ENCODE data around the gene TAF11L7.
"Not testable (repeated sequence)": the region's sequence is repeated elsewhere in the genome, so short reads cannot be mapped to it uniquely, and the experiment has no call there.

Gene TAF11L7

DNA sequence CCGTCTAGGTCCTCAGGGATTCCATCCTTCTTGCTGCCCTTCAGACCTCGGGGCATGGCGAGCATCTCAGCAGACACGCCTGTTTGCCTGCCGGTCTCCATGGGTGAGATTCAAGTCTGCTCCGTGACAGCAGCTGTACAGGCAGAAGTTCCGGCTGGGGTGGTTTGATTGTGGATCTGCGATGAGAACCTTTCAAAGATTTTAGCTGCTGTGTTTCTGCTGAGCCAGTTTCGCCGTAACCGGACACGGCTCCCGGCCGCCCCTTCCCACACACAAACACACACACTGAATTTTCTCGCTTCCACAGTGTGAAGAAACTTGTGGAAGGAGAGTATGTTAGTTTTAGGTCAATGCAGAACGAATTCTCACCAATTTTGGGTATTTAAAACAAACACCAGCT is at the start of gene TAF11L7:
TSS of gene TAF11L7 (minus strand) at position 101 of the 400 bp plus-strand sequence.
- not testable (repeated sequence) for DNase-seq

DNA sequence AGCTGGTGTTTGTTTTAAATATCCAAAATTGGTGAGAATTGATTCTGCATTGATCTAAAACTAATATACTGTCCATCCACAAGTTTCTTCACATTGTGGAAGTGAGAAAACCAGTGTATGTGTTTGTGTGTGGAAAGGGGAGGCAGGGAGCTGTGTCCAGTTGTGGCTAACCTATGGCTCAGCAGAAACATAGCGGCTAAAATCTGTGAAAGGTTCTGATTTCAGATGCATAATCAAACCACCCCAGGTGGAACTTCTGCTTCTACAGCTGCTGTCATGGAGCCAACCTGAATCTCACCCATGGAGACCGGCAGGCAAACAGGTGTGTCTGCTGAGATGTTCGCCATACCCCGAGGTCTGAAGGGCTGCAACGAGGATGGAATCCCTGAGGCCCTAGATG is 48.6 kb upstream of the TAF11L7 start, which contains the start of gene TAF11L14:
TSS of gene TAF11L14 (plus strand) at position 301 of the 400 bp plus-strand sequence.
- no peak for DNase-seq

GRCh38 chr5:17631788-17632187 is 46.2 kb upstream of the TAF11L7 start, which contains the start of gene TAF11L13:
TAF11L13 (plus strand) TSS chr5:17632088.
- DNase-seq = not testable (repeated sequence)

GRCh38 chr5:17625686-17626085 is 40.1 kb upstream of the TAF11L7 start:
- no peak for DNase-seq

- DNase-seq = no peak
Observed at GRCh38 chr5:17620627-17621026, 35.1 kb upstream of the TAF11L7 start.

GRCh38 chr5:17619354-17619753 is 33.8 kb upstream of the TAF11L7 start:
- no peak for DNase-seq

GRCh38 chr5:17614872-17615605 is 29.5 kb upstream of the TAF11L7 start:
- DNase-seq = no peak

DNA sequence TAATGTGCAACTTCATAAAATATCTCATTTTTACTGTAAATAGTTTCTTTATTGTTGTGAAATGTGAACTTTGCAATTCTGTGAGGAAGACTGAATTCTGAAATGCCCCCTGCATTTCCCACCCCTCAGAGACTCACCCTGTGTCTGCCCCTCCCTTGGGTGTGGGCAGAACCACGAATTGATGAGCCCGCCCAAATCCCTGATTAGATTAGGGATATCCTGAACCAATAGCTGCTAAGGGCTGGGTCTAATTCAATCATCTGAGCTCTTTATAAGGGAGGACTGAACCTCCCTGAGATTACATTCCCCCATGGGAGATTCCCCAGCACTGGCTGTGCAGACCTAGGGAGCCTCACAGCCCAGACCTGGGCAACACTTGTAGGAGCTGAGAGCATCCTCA is 24.5 kb upstream of the TAF11L7 start, which contains the start of gene TAF11L12:
TSS of gene TAF11L12 (plus strand) at position 301 of the 400 bp plus-strand sequence.
- not testable (repeated sequence) for DNase-seq

DNA sequence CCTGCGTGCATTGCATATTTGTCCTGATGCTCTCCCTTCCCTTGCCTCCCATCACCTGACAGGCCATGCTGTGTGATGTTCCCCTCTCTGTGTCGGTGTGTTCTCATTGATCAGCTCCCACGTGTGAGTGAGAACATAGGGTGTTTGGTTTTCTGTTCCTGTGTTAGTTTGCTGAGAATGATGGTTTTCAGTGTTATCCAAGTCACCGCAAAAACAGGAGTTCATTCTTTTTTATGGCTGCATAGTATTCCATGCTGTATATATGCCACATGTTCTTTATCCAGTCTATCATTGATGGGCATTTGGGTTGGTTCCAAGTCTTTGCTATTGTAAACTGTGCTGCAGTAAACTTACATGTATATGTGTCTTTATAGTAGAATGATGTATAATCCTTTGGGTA is 21.9 kb upstream of the TAF11L7 start:
- not testable (repeated sequence) for DNase-seq

DNA sequence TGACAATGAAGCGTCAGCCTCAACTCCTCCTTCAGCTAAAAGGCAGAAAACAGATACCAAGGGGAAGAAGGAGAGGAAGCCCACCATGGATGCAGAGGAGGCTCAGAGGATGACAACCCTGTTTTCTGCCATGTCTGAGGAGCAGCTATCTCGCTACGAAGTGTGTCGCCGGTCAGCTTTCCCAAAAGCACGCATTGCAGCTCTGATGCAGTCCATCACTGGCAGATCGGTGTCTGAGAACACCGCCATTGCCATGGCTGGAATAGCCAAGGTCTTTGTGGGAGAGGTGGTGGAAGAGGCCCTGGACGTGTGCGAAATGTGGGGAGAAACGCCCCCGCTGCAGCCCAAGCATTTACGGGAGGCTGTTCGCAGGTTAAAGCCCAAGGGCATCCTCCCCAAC is 19.4 kb upstream of the TAF11L7 start:
- no peak for DNase-seq

GRCh38 chr5:17603880-17604279 is 18.3 kb upstream of the TAF11L7 start, which contains the start of gene TAF11L11:
TAF11L11 (plus strand) TSS chr5:17604183.
- DNase-seq = not testable (repeated sequence)

DNA sequence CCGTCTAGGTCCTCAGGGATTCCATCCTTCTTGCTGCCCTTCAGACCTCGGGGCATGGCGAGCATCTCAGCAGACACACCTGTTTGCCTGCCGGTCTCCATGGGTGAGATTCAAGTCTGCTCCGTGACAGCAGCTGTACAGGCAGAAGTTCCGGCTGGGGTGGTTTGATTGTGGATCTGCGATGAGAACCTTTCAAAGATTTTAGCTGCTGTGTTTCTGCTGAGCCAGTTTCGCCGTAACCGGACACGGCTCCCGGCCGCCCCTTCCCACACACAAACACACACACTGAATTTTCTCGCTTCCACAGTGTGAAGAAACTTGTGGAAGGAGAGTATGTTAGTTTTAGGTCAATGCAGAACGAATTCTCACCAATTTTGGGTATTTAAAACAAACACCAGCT is 12.2 kb upstream of the TAF11L7 start, which contains the start of gene TAF11L10:
TSS of gene TAF11L10 (minus strand) at position 101 of the 400 bp plus-strand sequence.
- not testable (repeated sequence) for DNase-seq

DNA sequence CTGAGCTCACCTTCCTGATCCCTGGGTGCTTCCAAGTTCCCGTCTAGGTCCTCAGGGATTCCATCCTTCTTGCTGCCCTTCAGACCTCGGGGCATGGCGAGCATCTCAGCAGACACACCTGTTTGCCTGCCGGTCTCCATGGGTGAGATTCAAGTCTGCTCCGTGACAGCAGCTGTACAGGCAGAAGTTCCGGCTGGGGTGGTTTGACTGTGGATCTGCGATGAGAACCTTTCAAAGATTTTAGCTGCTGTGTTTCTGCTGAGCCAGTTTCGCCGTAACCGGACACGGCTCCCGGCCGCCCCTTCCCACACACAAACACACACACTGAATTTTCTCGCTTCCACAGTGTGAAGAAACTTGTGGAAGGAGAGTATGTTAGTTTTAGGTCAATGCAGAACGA is 8.7 kb upstream of the TAF11L7 start, which contains the start of gene TAF11L9:
TSS of gene TAF11L9 (minus strand) at position 140 of the 400 bp plus-strand sequence.
- DNase-seq = not testable (repeated sequence)

DNA sequence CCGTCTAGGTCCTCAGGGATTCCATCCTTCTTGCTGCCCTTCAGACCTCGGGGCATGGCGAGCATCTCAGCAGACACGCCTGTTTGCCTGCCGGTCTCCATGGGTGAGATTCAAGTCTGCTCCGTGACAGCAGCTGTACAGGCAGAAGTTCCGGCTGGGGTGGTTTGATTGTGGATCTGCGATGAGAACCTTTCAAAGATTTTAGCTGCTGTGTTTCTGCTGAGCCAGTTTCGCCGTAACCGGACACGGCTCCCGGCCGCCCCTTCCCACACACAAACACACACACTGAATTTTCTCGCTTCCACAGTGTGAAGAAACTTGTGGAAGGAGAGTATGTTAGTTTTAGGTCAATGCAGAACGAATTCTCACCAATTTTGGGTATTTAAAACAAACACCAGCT is 5.3 kb upstream of the TAF11L7 start, which contains the start of gene TAF11L8:
TSS of gene TAF11L8 (minus strand) at position 101 of the 400 bp plus-strand sequence.
- not testable (repeated sequence) for DNase-seq

All from NCI-H2227 treated with DMSO at 0.1 percent for 48 hours (cell line).